IMR-90 (cell line): ENCODE data around the gene PPFIA1.

Experiments used
- CTCF ChIP-seq: conservative IDR thresholded peaks from 2 replicates; pipeline ENCODE4 v1.5.1; 2012; ENCODE audit warnings: mild to moderate bottlenecking, low read depth, low read length, improper control_type of control experiment
- MAZ ChIP-seq: IDR thresholded peaks from 2 replicates; pipeline ENCODE4 v1.6.1; 2012; ENCODE audit warnings: low read depth, mild to moderate bottlenecking, low read length, improper control_type of control experiment, moderate library complexity, borderline replicate concordance
- POLR2A ChIP-seq: IDR thresholded peaks from 2 replicates; pipeline ENCODE4 v1.6.1; 2012; ENCODE audit warnings: mild to moderate bottlenecking, low read depth, low read length
- RAD21 ChIP-seq: IDR thresholded peaks from 2 replicates; pipeline ENCODE4 v1.6.1; 2012; ENCODE audit warnings: low read length, improper control_type of control experiment
- RFX5 ChIP-seq: IDR thresholded peaks from 2 replicates; pipeline ENCODE4 v1.8.0; 2012; ENCODE audit warnings: low read depth, mild to moderate bottlenecking, low read length, moderate library complexity
- SMC3 ChIP-seq: fragments of 150-350 bp; IDR thresholded peaks from 2 replicates; pipeline ENCODE4 v1.6.1; 2016; ENCODE audit warnings: low read depth, mild to moderate bottlenecking, antibody characterized with exemption, low read length, moderate library complexity
- USF2 ChIP-seq: fragments of 150-350 bp; IDR thresholded peaks from 2 replicates; pipeline ENCODE4 v1.6.1; 2017; ENCODE audit warnings: mild to moderate bottlenecking, antibody characterized with exemption, low read length, low read depth

GRCh38 chr11:70307176-70307575 is 36.7 kb downstream of the PPFIA1 start:
- TF ChIP-seq CTCF (no peak), RFX5 (no peak), SMC3 (no peak), POLR2A (no peak), MAZ (no peak), RAD21 (no peak), USF2 (no peak)
